Aorta (tissue), 5 donors: Measurements from ENCODE around the gene NOTCH4. TPM values are rescaled to one million over a fixed set of nuclear protein-coding genes. Genes with fewer than 3 reads are reported as not detected.

Experiments
- ATAC-seq: fragments of 200-7000 bp; cut with Tn5 transposase; one replicate; pipeline ENCODE4 v1.9.1; 2022; ENCODE audit warnings: moderate library complexity; ENCODE audit not compliant: low FRiP score
- DNase-seq, 2 donors: peaks; one replicate each; pipeline ENCODE4 v3.0.0-alpha.2; 2020
- H3K27ac ChIP-seq, 2 donors: one replicate each; pipeline ENCODE4 v1.5.1; 2013; ENCODE audit warnings: low read length in 2 of 2, mild to moderate bottlenecking in 2 of 2, moderate library complexity in 2 of 2, control low read depth in 1 of 2, inconsistent platforms in 1 of 2, low read depth in 1 of 2
- H3K27me3 ChIP-seq, 2 donors: one replicate each; pipeline ENCODE4 v1.6.1; 2013; ENCODE audit warnings: control low read depth in 1 of 2, low read length in 1 of 2, mild to moderate bottlenecking in 1 of 2, moderate library complexity in 1 of 2; ENCODE audit not compliant: insufficient read depth in 2 of 2, control insufficient read depth in 1 of 2
- H3K36me3 ChIP-seq, 2 donors: one replicate each; pipeline ENCODE4 v1.6.1; 2013; ENCODE audit warnings: control low read depth in 1 of 2, low read length in 1 of 2, mild to moderate bottlenecking in 1 of 2; ENCODE audit not compliant: insufficient read depth in 2 of 2, control insufficient read depth in 1 of 2
- H3K4me1 ChIP-seq, 2 donors: one replicate each; pipeline ENCODE4 v1.6.1; 2013; ENCODE audit warnings: low read length in 2 of 2, control low read depth in 1 of 2, mild to moderate bottlenecking in 1 of 2, moderate library complexity in 1 of 2; ENCODE audit not compliant: insufficient read depth in 2 of 2, control insufficient read depth in 1 of 2
- H3K4me3 ChIP-seq, 2 donors: one replicate each; pipeline ENCODE4 v1.5.1; 2013; ENCODE audit warnings: low read length in 2 of 2, control low read depth in 1 of 2, mild to moderate bottlenecking in 1 of 2
- H3K9me3 ChIP-seq: one replicate; pipeline ENCODE4 v1.6.1; 2013; ENCODE audit warnings: mild to moderate bottlenecking, low read length; ENCODE audit not compliant: control insufficient read depth
- WGBS, 2 donors: extraction: QIAGEN DNeasy Blood & Tissue Kit; methylation state at CpG; one replicate each; pipeline ENCODE4 v1.1.7; 2013; 5-methylcytosine and 5-hydroxymethylcytosine counted together
- intact Hi-C, 2 donors: fragments of 100-400 bp; cut with DNase I; formaldehyde crosslinking; loops; one replicate each; pipeline versions ENCODE4 v1.14.2 to v1.15.0; 2022
- polyA plus RNA-seq, 2 donors: library from polyadenylated mRNA; stranded (reverse); fragments of 200-250 nt; gene quantifications; one replicate each; pipeline ENCODE4 v1.2.3, GENCODE V29; 2013
- total RNA-seq, 2 donors: library from RNA; stranded (reverse); fragmentation: NEBNext Ultra II Directional; extraction: Animal tissue kit (Norgen Biotek cat#: 25700); gene quantifications; one replicate each; pipeline ENCODE4 v1.2.1, GENCODE V29; 2021
- donor health status: healthy with polysubstance abuse.
- donor health status: Bipolar disorder and iron deficiency.
- donor health status: DM: no; HTN: no; CAD: no.
- donor health status: DM: no; HTN: no; CAD: no.
- donor health status: DM: yes; HTN: yes; CAD: no.

The NOTCH4 gene
- total and polyA plus RNA-seq, 4 donors = 4.0 to 64.4 (median 21.3) TPM

DNA sequence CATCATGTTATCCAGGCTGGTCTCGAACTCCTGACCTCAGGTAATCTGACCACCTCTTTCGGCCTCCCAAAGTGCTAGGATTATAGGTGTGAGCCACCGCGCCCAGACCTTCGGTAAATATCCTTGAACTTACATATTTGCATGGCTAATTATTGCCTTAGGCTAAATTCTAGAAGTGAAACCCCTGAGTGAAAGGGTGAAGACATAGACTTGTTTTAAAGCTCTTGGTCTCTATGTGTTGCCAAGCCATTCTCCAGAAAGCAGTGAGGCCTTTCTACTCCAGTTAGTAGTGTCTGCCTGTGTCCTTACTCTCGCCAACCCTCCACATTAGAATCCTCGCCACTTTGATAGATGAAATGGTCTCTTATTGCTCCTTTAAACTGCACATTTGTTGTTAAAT is 2.6 kb upstream of the NOTCH4 start:
- WGBS, 2 donors = 93 to 96% methylated on average over 7 of the region's 7 CpGs

DNA sequence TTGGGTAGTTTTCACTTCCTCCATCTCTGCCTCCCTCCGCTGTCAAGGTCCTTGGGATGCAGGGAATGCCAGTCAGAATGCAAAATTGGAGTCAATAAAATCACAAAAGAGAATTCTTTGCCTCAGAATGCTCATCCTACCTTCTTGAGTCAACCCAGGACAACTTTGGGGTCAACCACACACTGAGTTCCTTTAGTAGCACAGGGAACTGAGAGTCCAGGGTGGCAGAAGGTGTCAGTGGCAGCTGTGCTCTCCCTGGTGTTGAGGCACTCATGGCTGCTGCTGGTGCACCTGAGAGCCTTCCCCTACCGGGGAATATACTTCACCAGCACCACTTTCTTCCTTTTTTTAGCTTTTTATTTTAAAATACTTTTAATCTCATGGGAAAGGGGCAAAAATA is 829 bp upstream of the NOTCH4 start:
- DNase-seq (no peak), ATAC-seq (no peak)
- intact Hi-C loops = no loop called here
- Histone ChIP-seq H3K36me3 (no peaks in the 10 kb centered on the region), H3K27me3 (no peaks in the 10 kb centered on the region), H3K9me3 (no peaks in the 10 kb centered on the region), H3K4me3 (no peak overlapping the region), H3K4me1 (no peaks in the 10 kb centered on the region), H3K27ac (no peak overlapping the region)
- 67 to 75% methylated on average over 2 of the region's 2 CpGs for WGBS, 2 donors

More for the DNA sequence above, 2.6 kb upstream of the NOTCH4 start:
- no peaks in the 10 kb centered on the region for H3K9me3 ChIP-seq
- DNase-seq (no peak), ATAC-seq (no peak)
- H3K36me3 ChIP-seq = peaks cover 0 to 3% of the 10 kb centered on the region in 2 donors
- no peak overlapping the region for H3K4me3 ChIP-seq
- H3K4me1 ChIP-seq = no peaks in the 10 kb centered on the region
- H3K27me3 ChIP-seq = no peaks in the 10 kb centered on the region
- H3K27ac ChIP-seq = no peak overlapping the region
- intact Hi-C loops = no loop called here

DNA sequence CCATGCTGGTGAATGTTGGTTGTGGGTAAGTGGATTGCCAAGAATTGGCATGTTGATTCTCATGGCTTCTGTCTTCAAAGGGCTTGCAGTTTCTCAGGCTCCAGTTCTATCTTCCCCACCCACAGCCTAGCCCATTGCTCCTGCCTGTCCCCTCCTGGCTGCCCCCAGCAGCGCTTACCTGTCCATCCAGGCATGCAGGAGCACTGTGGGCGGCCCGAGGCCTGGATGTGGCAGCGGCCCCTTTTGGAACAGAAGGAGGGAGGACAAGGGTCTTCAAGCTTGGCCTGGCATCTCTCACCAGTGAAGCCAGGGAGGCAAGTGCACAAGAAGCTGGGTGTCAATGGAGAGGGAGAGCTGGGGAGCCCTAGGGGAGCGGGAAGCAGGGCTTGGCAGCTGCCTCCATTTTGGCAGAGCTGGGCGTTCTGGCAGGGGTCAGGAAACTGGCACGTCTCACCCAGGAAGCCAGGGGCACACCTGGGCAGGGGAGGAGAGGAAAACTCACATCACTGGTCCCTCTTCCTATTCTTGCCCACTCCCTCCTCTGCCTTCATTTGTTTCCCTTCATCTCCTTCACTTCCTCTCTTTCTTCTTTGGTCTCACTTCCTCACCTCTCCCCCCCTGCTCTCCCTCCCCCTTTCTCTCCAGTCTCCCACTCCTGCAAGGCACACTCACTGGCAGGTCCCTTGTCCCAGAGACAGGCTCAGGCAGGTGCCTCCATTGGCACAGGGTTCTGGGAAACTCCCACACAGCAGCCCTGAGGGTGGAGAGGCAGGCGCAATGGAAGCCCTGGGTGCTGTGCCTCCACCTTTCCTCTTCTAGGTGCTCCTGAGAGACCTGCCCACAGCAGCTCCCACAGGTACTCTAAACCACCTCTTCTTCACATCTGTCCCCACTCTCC is 1.3 kb downstream of the NOTCH4 start:
- Histone ChIP-seq H3K4me3 (no peak overlapping the region), H3K36me3 (no peaks in the 10 kb centered on the region), H3K27me3 (no peaks in the 10 kb centered on the region), H3K9me3 (no peaks in the 10 kb centered on the region), H3K27ac (no peak overlapping the region), H3K4me1 (no peaks in the 10 kb centered on the region)
- no peak for DNase-seq
- ATAC-seq = no peak
- intact Hi-C loops = no loop called here
- WGBS, 2 donors = 86 to 91% methylated on average over 5 to 8 of the region's 8 CpGs

DNA sequence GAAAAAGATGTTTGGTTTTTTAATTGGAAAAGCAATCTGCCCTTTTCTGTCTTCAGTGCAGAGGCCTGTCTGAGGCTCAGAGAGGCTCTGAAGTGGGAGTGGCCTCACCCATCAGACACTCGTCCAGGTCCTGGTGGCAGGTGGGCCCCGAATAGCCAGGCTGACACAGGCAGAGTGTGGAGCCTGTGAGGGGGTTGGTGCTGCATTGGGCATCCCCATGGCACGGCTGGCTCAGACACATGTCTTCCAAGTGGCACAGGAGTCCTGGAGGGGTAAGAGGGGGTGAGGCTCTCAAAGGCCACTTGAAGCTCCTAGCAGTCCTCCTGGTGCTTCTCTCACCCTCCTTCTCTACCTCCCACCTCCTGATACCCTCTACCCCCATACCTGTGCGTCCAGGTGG is 3.8 kb downstream of the NOTCH4 start:
- DNase-seq = no peak

DNA sequence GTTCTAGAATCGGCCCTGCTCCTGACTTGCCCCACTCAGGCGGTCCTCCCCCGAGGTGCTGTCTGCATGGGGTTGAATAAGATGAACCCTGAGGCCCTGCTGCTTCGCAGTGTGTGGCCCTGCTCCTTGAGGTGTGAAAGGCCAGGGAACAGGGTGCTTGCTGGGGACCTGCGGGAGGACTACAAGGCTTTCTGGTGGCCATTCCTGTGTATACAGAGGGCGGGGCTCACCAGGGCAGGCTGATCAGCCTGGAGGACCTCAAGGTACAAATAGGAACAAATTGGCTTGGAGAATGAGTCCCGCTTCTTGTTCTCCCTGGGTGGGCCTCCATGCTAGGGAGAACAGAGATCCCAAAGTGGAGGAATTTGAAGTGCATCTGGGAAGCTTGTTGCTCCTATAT is 5.7 kb downstream of the NOTCH4 start:
- DNase-seq = no peak
- H3K36me3 ChIP-seq = no peaks in the 10 kb centered on the region
- WGBS, 2 donors = 80 to 85% methylated on average over 7 of the region's 7 CpGs
- H3K27me3 ChIP-seq = no peaks in the 10 kb centered on the region
- no peaks in the 10 kb centered on the region for H3K9me3 ChIP-seq
- no peak overlapping the region for H3K27ac ChIP-seq
- no peaks in the 10 kb centered on the region for H3K4me1 ChIP-seq
- no peak overlapping the region for H3K4me3 ChIP-seq
- intact Hi-C loops = no loop called here
- no peak for ATAC-seq

More for the DNA sequence above, 3.8 kb downstream of the NOTCH4 start:
- H3K4me1 ChIP-seq = no peaks in the 10 kb centered on the region
- no peaks in the 10 kb centered on the region for H3K27me3 ChIP-seq
- WGBS, 2 donors = 72 to 77% methylated on average over 4 of the region's 4 CpGs
- ATAC-seq = no peak
- H3K27ac ChIP-seq = no peak overlapping the region
- no peaks in the 10 kb centered on the region for H3K9me3 ChIP-seq
- intact Hi-C loops = no loop called here
- no peak overlapping the region for H3K4me3 ChIP-seq
- no peaks in the 10 kb centered on the region for H3K36me3 ChIP-seq

DNA sequence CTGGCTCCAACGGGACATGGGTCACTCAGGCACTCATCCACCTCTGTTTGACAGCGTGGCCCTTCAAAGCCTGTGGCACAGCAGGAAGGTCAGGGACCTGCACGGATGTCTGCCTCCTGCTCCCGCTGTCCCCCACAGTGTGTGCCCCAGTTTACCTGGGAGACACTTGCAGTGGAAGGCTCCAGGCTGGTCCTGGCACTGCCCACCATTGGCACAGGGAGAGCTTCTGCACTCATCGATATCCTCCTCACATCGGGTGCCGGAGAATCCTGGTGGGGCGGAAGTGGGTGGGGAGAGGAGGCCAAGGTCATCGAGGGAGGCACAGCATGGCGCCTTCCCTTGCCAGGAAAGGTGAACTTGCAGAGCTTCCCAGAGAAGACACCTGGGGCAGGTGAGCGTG is 6.9 kb downstream of the NOTCH4 start:
- intact Hi-C loops = no loop called here
- no peaks in the 10 kb centered on the region for H3K36me3 ChIP-seq
- H3K9me3 ChIP-seq = no peaks in the 10 kb centered on the region
- WGBS, 2 donors = 91 to 94% methylated on average over 11 of the region's 11 CpGs
- H3K27me3 ChIP-seq = no peaks in the 10 kb centered on the region
- H3K4me1 ChIP-seq = no peaks in the 10 kb centered on the region
- H3K27ac ChIP-seq = no peak overlapping the region
- no peak overlapping the region for H3K4me3 ChIP-seq
- DNase-seq (no peak), ATAC-seq (no peak)

DNA sequence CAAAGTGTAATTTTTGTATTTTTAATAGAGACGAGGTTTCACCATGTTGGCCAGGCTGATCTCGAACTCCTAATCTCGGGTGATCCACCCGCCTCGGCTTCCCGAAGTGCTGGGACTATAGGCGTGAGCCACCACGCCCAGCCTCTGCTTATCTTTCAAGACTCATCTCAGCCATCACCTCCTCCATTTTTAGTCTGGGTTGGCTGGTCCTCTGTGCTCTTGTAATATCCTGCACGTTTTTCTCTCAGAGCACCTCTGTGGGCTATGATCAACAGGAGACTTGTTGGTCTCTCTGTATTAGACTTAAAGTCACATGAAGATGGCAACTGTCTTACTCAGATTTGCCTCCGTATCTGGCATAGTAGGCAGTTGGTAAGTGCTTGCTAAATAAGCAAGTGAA is 7.6 kb downstream of the NOTCH4 start:
- no peak overlapping the region for H3K4me3 ChIP-seq
- H3K9me3 ChIP-seq = no peaks in the 10 kb centered on the region
- no peak for ATAC-seq
- H3K4me1 ChIP-seq = no peaks in the 10 kb centered on the region
- 87% methylated on average over 10 of the region's 10 CpGs for WGBS, 2 donors
- DNase-seq = peak in 1 of 2 donors; percentile 14
- no peaks in the 10 kb centered on the region for H3K27me3 ChIP-seq
- intact Hi-C loops = no loop called here
- no peaks in the 10 kb centered on the region for H3K36me3 ChIP-seq
- no peak overlapping the region for H3K27ac ChIP-seq

DNA sequence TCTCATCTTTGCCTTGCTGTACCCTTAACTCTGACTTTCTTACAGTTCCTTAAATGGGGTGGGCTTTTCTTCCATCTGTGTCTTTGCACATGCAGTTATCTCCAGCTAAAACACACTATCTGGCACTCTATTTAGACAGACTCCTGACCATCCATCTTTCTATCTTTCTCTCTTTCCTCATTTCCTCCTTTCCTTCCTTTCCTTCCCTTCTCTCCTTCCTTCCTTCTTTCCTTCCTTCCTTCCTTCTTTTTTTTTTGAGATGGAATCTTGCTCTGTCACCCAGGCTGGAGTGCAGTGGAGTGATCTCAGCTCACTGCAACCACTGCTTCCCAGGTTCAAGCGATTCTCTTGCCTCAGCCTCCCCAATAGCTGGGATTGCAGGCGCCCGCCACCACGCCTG is 8.2 kb downstream of the NOTCH4 start:
- WGBS, 2 donors = 96 to 97% methylated on average over 4 of the region's 4 CpGs
- no peak for ATAC-seq
- no peaks in the 10 kb centered on the region for H3K36me3 ChIP-seq
- intact Hi-C loops = no loop called here
- no peak for DNase-seq
- H3K9me3 ChIP-seq = no peaks in the 10 kb centered on the region
- no peaks in the 10 kb centered on the region for H3K4me1 ChIP-seq
- H3K27ac ChIP-seq = no peak overlapping the region
- no peak overlapping the region for H3K4me3 ChIP-seq
- H3K27me3 ChIP-seq = no peaks in the 10 kb centered on the region

DNA sequence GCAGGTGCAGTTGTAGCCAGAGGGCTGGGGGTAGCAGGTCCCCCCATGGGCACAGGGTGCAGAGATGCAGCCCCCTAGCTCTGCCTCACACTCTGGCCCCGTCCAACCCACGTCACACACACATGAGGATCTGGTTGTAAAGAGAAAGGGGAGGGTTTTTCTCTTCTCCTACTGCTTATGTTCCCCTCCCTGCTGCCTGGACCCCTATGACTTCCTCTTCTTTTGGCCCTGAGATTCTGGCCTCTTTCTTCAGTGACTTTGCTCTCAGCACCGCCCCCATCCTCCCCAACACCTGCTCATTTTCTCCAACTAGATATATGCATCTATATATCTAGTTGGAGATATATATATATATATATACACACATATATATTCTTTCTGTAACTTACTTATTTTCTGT is 9.7 kb downstream of the NOTCH4 start:
- ATAC-seq (no peak), DNase-seq (no peak)
- no peak overlapping the region for H3K4me3 ChIP-seq
- H3K9me3 ChIP-seq = no peaks in the 10 kb centered on the region
- 90 to 91% methylated on average over 3 of the region's 3 CpGs for WGBS, 2 donors
- H3K27me3 ChIP-seq = no peaks in the 10 kb centered on the region
- H3K36me3 ChIP-seq = no peaks in the 10 kb centered on the region
- intact Hi-C loops = no loop called here
- no peaks in the 10 kb centered on the region for H3K4me1 ChIP-seq
- no peak overlapping the region for H3K27ac ChIP-seq
